DMS 273 (cell line): ENCODE data around the gene COL6A5.

Experiments used
- DNase-seq: peaks from one replicate; lab custom pipeline; 2025; ENCODE audit not compliant: unreplicated experiment; lab: John Stamatoyannopoulos, UW

The COL6A5 gene

DNA sequence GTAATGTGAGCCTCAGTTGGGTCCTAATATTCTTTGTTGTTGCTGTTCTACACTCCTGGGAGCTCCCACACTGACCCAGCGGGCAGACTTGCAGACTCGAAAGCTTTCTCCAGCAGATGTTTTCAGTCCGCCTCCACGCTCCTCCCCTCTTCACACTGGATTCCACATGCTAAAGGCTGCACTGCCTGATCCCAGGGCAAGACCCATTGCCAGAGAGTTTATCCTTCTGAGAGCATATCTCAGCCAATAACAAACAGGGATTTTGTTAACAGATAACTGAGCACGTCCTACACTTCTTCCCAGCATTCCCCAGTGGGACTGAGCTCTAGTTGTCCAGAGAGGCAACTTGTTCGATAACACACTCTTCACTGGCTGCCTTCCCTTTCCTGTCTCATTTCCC is 163.5 kb downstream of the COL6A5 start:
- DNase-seq = no peak

DNA sequence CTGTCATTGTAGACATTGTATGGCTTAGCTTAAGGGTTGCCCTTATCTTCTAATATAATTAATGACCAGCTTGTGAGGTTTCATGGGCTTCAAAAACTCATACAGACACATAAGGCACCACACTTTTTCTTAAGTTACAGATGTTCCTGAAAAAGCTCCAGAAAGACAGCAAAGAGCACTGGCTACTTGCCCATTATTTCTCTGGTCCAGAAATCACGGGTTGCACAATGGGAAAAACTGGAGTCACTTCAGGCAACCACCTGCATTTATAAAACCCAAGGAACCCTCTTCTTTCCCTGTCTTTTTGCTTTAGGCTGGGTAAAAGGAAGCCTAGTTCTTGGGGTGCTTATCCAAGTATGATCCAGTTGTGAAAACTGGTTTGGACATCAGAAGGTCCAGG is 169.2 kb downstream of the COL6A5 start:
- no peak for DNase-seq

DNA sequence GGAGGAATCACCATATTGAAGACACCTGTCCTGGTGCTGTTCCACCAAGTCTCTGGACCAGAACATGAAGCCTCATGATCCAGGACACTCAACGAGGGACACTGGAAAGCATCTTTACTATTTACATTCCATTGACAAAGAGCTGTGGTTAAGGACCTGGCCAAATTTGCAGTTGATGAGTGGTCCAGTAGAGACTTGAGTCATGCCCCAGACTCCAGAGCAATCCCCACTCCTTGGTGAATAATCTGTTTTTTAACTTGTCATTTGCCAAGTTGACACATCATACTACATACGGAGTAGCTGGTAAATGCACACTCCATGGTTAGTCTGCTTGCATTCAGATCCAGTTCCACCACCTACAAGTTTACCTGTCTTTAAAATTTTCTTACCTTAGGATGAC is 170.3 kb downstream of the COL6A5 start:
- no peak for DNase-seq

DNA sequence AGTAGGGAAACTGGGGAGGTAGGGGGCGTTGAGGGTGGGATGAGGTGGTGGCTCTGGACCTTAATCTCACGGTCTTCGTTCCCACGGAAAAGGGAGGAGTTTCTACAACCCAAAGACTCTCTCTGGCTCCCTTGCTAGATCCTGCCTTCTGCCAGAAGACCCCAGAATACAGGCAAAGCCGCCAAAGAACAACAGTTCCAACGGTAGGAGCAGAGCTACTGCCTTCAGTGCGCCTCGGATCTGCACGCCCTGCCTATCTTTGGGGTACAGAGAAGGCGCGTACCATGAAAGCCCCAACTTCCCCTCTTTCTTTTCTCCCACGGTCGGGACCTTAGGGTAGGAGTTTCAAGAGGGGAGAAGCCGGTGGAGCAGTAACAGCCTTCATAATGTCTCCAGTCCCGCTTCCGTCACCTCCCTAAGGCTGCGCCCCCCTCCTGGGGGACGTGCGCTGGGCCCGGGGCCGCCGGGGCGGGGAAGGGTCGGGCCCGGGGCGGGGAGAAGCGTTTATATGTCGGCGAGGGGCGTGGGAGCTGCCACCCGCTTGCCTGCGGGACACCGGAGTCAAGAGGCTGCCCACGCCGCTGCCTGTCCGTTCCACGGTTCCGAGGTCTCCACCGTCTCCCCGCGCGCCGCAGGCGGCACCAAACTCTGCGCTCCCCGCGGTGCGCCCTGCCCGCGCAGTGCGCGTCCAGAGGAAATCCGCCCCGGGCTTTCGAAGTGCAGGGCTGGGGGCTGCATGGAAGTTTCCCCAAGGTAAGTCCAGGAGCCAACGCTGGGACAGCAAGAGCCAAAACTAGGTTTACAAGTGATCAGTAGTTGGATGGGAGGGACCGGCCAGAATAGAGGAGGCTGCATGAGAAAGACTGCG is 171.4 kb downstream of the COL6A5 start, which contains the start of gene COL6A6:
COL6A6 (plus strand) TSS at position 533 of the 868 bp plus-strand sequence. CDS start 43,188 bp downstream, outside the sequence.
- DNase-seq = peak; percentile 17

DNA sequence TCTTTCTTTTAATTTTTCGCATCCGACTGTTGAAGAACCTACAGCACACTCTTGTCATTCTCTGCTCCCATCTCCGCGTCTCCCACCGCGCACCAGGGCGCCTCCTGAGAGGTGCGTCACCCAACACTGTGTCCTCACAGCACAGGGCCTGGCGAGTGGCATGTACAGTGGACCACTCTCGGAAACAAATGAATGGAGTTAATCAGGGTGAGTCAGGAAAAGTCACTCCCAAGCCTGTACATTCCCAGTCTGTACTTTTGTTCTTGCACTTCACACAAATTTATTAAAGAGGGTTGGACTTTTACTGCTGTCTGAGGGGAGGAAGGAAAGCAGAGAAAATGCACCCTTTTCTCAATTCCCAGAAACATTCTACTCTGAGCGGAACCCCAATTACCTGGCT is 172.1 kb downstream of the COL6A5 start:
- no peak for DNase-seq

DNA sequence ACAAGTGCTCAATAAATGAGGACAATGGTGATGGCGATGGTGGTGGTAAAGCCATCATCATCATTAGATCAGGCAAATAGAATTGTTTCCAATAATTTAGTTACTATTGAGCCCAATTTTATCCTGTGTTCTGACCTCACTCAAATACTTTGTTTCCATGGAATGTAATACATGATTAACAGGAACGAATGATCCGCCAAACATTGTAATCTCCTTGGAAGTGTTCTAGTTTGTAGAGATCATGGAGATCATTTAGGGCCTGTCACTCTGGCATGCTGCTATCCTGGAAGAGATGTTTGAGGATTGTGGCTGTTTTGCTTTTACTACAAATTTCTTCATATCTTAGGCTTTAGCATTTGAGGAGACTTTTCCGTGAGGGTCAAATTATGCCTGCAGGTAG is 174.3 kb downstream of the COL6A5 start:
- no peak for DNase-seq

DNA sequence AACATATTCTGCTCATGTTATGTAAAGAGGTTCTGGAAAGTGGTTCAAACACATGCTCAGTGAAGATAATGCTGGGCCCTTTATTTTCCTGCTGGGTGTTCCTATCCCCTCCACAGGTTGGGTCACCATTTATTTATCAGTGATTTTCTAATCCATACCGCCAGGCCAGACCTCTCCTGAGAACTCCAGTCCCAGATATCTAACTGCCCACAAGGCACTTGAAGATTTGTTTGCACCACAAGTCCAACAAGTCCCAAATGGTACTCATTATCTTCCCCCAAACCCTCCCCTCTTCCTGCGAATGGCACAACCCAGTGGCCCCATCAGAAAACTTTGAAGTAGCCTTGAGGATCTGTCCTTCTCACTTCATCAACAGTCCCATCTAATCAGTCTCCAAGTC is 176.9 kb downstream of the COL6A5 start:
- DNase-seq = no peak

DNA sequence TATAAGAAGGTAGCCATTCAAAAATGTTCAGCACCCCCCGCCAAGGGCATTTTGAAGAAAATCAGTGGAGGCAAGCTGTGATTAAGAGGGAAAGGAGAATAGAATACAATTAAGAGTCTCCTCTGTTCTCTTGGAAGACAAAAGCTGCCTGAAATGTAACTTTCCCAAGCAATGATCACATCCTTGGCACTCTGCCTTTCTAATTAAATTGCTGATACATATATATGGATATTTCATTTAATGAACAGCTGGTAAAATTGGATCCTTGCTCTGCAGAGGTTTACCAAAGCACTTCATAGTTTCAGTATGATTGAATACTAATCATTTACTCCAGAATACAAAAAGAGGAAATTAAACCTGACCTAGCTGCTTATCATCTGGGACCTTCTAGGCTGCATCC is 182.0 kb downstream of the COL6A5 start:
- DNase-seq = no peak

DNA sequence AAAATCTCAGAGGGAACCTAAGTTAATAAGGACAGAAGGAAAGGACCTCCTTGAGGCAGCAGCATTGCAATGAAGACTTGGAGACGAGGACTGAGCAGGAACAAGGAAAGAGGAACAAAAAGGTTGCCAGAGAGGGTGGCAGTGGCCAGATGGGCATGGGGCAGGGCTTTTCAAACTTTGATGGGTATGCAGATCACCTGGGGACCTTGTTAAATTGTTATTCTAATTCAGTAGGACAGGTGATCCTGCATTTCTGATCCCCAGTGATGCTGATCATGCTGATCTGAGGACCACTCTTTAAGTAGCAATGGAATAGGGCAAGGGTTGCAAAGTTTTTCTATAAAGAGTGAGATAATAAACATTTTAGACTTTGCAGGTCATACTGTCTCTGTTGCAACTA is 182.6 kb downstream of the COL6A5 start:
- no peak for DNase-seq

DNA sequence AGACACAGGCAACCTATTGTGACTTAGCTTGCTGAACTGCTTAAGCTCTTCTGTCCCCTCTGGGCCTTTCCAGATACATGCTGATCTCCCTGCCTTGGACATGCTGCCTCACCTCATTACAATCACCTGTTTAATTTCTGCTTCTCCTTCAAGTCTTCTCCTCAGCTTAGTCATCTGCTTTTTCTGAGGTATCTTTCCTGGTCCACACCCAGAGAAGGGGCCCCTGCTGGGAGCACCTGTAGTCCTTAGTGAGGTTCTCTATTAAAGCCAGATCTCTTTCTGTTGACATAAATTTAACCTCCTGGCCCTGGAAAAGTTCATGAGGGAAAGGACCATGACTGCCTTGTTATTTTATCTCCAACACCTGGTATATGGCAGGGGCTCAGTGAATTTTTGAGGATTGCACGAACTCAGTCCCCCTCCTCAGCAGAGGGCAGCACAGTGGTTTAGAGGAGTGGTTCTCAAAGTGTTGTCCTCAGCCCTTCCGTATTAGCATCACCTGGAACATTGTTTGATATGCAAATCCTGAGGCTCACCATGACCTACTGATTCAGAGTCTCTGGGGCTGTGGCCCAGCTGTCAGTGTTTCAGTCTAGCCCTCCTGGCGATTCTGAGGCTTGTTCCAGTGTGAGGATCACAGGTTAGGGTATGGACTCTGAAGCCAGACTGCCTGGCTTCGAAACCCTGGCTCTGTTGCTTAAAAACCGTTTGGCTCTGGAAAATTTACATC is 184.2 kb downstream of the COL6A5 start:
- DNase-seq = no peak

DNA sequence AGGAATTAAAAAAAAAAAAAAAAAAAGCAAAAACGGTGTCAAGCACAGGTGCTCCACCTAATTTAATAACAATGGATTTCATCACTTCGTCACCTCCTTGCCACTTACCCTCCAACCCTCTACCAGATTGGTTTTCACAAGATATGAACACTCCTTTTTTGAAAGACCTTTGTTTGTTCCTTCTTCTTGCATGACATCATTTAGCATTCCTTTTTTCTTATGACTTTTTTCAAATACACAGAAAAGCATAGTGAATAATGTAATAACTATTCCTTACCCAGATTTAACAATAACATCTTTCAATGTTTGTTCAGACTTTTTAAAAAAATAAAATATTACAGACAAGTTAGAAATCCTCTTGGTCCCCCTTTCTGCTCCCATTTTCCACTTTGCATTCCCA is 187.8 kb downstream of the COL6A5 start:
- no peak for DNase-seq
